DMS 273 (cell line): ENCODE data around the gene LAMP5.
A peak's percentile ranks its signal among the peaks of the same experiment; 100 is the strongest.

ENCODE experiments used
- DNase-seq: peaks from one replicate; lab custom pipeline; 2025; ENCODE audit not compliant: unreplicated experiment; lab: John Stamatoyannopoulos, UW

LAMP5 gene

DNA sequence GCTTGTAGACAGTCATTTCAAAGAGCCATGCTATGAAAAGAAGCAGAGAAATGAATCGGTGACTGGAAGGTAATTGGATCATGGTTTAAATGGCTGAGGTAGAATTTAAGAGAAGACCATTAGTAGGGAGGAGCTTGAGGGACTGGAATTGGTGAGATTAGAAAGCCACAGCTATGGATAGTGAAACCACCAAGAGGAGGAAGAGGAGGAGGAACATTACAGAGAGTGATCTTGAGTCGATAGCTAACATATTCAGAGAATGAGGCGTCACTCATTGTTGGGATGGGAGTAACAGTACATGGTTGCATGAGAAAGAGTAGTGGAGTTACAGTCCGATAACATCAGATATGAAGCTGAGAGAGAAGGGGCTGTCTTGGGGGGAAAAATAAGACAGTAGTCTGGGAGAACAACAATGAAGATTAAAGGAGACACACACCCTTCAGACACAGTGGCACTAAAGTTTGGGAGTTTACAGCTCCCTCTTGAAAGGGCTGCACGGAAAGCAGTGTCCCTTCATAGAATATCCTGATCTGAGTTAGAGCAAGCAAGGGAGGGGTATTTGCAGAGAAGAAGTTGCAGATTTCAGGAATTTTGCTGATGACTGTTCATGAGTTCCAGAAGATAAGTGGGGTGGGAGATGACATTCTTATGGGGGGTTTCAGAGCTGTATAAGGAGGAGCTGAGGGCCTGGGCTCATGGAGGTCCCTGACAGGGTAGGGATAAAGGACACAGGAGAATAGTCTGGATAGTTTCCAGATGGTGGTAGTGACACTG, 15.1 kb upstream of the LAMP5 start:
- DNase-seq = no peak

- no peak for DNase-seq
Measured at GRCh38 chr20:9500121-9500520, 14.3 kb upstream of the LAMP5 start.

DNA sequence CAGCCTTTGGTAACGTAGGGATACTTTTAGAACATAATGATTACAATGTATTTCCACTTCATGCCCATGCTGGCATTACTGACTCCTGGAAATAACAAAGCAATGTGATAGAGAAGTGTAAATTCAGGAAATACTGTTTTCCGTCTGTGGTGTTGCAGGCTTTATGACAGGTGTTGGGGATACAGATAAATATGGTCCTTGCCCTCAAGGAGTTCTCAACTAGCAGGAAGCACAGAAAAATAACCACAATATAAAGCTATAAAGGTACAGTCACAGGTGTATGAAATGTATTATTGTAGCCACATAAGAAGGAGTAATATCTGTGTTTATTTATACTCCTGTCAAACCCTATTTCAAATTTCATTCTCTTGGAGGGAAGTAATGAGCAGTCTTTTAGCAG, 12.9 kb upstream of the LAMP5 start:
- no peak for DNase-seq

DNA sequence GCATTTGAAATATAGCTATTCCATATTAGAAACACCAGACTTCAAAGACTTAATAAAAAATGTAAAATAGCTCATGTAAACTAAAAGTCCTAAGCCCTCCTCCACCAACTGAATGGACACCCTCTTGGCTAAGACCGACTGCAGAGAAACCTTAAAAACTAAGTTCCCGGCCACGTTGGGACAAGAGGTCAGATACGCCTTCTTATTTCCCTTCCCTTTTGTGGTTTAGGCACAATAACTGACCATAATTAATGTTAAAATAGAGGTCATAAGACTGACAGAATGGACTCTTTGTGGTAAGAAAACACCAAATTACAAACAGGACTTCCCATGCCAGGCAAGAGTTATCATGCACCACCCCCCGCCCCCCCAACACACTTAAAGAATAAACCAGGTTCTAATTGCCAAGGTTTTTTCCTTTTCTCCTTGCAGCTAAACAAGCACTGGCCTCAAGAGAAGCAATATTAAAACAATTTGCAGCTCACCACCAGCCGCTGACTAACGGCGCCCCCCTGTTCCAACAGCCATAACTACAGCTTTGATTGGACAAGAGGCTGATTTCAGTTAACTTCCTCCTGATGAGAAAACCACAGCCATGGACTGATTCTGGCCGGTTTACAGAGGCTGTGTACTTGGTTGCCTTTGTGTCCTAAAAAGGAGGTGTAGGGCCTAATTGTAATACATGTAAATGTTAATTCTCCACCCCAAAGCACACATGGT, 10.7 kb upstream of the LAMP5 start:
- DNase-seq = peak; percentile 41

- DNase-seq = peak; percentile 49
Measured at GRCh38 chr20:9506280-9506821, 8.0 kb upstream of the LAMP5 start.

- DNase-seq = peak; percentile 49
Measured at GRCh38 chr20:9506964-9507369, 7.4 kb upstream of the LAMP5 start.

DNA sequence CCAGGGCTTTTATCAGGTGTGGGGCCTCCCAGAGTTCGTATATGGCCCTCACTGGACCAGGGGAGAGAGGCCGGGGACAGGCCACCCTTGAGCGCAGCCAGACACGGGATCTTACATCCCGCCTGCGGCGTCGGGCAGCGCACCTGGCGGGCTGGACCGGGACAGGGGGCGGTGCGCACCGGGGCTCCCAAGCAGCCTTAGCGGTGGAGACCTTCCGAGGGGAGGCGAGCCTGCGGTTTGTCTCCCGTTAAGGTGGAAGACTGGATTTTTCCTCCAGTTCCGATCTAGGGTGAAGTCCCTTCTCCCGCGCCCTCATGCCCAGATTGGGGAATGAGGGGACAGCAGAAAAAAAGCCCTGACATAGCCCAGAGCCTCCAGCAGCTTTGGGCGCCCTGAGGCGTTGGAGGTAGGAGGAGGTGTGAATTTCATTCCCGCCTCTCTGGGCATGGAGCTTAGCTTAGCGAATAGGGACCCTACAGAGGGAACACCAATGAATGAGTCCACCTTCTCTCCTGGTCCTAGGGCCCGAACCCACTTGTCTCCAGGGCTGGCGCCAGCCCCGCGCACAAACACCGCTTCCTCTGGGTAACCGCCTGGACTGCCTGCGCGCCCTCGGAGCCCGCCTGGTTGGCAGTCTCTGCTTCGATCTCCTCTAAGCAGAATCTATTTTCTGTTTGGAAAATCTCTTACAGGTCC, 6.7 kb upstream of the LAMP5 start:
- no peak for DNase-seq

- no peak for DNase-seq
Measured at GRCh38 chr20:9508240-9508661, 6.1 kb upstream of the LAMP5 start.

DNA sequence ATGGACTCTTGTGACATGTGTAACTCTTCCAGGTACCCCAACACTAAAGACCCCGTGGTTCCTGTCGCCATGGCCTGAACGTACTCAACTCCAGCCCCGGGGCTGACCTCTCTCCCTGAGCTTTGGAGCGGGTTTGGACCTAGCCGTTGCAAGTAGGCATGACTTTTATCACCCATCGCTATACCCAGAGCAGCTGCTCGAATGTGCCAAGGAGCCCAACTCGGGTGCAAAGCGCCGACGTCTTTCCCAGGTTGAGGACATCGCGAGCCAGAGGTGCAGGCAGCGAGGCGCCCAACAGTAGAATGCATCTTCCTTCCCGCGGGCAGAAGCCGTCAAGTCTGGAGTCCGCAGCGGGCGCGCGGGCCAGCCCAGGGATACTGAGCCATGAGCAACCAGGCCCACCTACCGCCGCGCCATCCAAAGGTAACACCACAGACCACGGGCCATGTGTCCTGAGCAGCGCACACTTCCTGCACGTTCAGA, 5.7 kb upstream of the LAMP5 start:
- no peak for DNase-seq

GRCh38 chr20:9509246-9509645, 5.1 kb upstream of the LAMP5 start:
- no peak for DNase-seq

DNA sequence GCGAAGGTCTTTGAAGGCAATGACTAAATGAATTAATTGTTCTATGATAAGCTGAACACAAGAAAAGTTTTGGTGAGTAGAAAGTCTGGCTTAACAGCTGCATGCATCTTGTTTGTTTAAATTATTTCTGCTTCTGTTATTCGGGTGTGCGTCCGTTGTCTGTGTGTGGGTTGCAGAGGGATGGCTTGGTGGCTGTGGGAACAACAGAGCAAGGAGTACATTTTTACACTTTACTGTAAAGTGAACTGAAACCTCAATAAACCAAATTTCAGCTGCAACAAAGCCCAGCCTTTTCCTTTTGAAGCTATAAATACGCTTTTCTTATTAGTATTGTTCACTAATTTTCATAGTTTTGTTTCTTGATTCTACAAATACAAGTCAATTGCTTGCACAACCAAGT, 3.5 kb upstream of the LAMP5 start:
- no peak for DNase-seq

DNA sequence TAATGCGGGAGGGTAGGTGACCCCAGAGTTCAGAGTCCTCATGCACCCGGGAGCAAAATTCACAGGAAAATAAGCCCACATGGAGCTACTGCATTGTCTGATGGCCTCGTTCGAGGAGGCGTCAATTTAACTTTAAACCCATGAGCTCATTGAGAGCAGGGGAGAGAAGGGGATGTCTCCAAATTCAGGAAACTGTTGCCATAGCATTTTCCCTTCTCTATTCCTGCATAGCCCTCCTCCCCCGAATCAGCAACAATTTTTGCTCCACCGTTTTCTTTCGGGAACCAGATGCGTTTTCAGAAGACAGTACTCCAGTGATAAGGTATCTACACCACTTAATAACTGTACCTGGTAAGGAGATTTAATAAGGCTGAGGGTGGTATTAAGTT, 324 bp upstream of the LAMP5 start:
- peak; percentile 35 for DNase-seq

DNA sequence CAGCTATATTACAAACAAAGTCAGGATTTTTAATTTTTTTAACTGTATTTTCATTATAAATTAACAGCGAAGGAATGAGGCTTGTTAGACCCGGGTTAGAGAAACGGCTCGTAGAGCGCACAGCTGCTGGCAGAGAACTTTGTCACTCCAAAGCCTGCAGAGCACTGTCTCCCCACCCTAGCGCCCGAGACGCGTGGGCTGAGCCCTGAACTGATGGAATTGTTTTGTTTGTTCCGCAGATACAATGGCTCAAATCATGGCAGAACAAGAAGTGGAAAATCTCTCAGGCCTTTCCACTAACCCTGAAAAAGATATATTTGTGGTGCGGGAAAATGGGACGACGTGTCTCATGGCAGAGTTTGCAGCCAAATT, 810 bp downstream of the LAMP5 start:
- DNase-seq = no peak

DNA sequence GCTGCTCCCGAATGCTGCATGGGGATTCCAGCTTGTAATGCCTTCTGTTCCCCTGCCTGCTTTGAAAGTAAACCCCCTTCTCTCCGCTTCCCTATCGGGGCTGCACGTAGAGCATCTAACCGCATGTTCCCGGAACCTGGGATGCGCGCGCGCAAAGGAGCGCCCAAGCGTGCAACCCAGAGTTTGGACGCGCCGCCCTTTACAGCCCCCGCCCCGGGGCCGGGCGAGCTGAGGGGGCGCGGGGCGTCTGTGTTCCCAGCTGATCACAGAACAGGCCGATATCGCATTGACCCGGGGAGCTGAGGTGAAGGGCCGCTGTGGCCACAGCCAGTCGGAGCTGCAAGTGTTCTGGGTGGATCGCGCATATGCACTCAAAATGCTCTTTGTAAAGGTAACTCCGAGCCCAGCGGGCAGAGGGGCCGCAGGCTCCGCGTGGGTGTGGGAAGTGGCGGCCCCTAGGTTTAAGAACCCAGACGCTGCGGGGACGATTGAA, 1.4 kb downstream of the LAMP5 start:
- no peak for DNase-seq

GRCh38 chr20:9516234-9516871, 2.0 kb downstream of the LAMP5 start:
- DNase-seq = no peak

DNA sequence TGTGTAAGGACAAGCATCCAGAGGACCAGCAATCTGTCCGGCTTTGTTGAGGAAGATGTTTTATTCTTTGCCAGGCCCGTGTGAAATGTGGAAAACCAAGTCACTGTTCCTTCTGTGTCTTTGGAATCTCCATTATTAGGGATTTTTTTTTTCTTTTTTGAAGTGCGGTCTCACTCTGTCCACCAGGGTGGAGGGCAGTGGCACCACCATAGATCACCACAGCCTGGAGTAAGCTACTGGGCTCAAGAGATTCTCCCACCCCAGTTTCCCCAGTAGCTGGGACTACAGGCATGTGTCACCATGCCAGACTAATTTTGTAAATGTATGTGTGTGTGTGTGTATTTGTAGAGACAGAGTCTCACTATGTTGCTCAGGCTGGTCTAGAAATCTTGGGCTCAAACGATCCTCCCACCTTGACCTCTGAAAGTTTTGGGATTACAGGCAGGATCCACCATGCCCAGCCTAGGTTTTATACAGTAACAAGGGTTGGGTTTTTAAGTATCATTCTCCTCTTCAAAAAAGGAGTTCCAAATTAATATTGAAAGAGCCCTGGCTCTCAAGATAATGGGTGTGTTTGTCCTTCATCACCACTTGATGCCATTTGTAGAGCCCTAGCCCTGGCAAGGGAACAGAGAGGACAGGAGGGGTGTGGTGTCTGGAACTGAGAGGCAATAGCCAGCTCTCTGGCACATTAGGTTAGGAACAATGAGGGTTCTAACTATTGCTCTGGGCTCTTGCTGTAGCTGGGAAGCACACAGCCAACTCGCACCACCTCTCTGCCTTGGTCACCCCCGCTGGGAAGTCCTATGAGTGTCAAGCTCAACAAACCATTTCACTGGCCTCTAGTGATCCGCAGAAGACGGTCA, 3.1 kb downstream of the LAMP5 start:
- DNase-seq = no peak

- no peak for DNase-seq
Measured at GRCh38 chr20:9518576-9519175, 4.3 kb downstream of the LAMP5 start.

GRCh38 chr20:9520086-9520485, 5.7 kb downstream of the LAMP5 start:
- DNase-seq = no peak

- peak; percentile 9 for DNase-seq
Measured at GRCh38 chr20:9523636-9524035, 9.2 kb downstream of the LAMP5 start.

GRCh38 chr20:9531581-9531980, 17.2 kb downstream of the LAMP5 start:
- DNase-seq = no peak
